RCC 7860 (cell line): ENCODE data around the gene ZNF816.
A peak's percentile ranks its signal among the peaks of the same experiment; 100 is the strongest.
"Not testable (repeated sequence)": the region's sequence is repeated elsewhere in the genome, so short reads cannot be mapped to it uniquely, and the experiment has no call there.

Experiments
- DNase-seq: peaks from one replicate; pipeline ENCODE4 v3.0.0-alpha.2; 2015; ENCODE audit warnings: low spot score
- FAIRE-seq: peaks from 2 replicates; lab custom pipeline; 2012; peaks lifted over from hg19 to GRCh38; lab: Jason Lieb, UNC

ZNF816 gene

DNA sequence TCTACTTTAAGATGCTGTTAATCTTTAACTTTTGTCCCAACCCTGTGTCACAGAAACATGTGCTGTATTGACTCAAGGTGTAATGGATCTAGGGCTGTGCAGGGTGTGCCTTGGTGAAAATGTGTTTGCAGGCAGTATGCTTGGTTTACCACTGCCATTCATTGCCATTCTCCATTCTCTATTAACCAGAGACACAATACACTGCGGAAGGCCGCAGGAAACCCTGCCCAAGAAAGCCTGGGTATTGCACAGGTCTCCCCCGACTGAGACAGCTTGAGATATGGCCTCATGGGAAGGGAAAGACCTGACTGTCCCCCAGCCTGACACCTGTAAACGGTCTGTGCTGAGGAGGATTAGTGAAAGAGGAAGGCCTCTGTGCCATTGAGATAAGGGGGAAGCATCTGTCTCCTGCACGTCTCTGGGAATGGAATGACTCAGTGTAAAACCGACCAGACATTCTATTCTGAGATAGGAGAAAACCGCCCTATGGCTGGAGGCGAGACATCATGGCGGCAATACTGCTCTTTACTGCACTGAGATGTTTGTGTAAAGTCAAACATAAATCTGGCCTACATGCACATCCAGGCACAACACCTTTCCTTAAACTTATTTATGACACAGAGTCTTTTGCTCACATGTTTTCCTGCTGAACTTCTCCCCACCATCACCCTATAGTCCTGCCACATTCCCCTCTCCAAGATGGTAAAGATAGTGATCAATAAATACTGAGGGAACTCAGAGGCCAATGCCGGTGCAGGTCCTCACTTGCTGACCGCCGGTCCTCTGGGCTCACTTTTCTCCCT, 26.3 kb downstream of the ZNF816 start:
- DNase-seq (peak; percentile 51), FAIRE-seq (peak; percentile 53)

DNA sequence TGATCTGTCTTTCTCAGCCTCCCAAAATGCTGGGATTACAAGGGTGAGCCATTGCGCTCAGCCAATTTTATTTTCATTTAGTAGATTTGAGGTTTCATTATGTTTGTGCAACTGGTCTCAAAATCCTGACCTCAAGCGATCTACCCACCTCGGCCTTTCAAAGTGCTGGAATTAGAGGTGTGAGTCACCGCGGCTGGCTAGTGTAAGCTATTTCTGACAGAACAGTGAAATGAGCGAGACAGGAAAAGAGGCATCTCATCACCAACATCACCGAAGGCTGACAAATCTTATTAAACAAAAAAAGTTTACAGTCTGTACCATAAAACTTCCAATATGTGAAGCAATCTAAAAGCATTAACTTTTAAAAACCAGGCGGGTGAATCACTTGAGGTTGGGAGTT, 27.2 kb downstream of the ZNF816 start:
- FAIRE-seq (peak; percentile 90), DNase-seq (peak; percentile 84)

DNA sequence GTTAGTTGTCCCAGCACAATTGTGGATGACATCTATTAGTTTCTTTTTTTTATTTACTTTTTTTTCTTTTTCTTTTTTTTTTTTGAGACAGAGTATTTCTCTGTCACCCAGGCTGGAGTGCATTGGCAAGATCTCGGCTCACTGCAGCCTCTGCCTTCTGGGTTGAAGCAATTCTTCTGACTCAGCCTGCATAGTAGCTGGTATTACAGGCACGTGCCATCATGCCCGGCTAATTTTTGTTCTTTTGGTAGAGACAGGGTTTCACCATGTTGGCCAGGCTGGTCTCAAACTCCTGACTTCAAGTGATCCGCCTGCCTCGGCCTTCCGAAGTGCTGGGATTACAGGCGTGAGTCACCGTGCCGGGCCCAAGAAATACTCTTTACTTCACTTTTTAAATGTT, 38.0 kb downstream of the ZNF816 start:
- not testable (repeated sequence) for FAIRE-seq, DNase-seq

DNA sequence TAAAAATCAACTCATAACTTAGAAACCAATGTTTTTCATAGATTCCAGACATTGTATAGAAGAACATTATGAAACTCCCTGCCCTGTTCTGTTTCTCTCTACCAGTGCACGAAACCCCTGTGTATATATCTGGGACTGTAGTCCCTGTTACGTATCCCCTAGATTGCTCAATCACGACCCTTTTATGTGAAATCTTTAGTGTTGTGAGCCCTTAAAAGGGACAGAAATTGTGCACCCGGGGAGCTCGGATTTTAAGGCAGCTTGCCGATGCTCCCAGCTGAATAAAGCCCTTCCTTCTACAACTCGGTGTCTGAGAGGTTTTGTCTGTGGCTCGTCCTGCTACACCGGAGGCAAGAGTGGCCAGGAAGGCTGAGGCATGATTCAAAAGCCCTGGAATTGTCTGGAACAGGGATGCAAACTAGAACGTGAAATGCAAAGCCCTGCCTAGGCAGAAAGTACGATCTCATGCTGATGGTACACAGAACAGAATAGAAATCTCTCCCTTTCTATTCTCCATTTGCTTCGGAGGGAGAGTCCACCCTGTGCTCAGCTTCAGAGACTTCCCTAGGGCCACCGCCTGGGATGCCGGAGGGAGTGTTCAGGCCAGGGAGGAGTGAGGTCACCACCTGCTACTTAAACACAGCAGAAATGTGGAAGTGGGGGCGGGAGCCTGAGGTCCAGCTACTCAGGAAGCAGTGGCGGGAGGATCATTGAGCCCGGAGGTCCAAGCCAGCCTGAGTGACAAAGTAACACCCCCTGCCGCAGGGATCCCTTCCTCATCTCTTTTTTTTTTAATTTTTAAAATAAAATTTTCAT, 38.7 kb downstream of the ZNF816 start:
- DNase-seq (peak; percentile 24), FAIRE-seq (no peak)

DNA sequence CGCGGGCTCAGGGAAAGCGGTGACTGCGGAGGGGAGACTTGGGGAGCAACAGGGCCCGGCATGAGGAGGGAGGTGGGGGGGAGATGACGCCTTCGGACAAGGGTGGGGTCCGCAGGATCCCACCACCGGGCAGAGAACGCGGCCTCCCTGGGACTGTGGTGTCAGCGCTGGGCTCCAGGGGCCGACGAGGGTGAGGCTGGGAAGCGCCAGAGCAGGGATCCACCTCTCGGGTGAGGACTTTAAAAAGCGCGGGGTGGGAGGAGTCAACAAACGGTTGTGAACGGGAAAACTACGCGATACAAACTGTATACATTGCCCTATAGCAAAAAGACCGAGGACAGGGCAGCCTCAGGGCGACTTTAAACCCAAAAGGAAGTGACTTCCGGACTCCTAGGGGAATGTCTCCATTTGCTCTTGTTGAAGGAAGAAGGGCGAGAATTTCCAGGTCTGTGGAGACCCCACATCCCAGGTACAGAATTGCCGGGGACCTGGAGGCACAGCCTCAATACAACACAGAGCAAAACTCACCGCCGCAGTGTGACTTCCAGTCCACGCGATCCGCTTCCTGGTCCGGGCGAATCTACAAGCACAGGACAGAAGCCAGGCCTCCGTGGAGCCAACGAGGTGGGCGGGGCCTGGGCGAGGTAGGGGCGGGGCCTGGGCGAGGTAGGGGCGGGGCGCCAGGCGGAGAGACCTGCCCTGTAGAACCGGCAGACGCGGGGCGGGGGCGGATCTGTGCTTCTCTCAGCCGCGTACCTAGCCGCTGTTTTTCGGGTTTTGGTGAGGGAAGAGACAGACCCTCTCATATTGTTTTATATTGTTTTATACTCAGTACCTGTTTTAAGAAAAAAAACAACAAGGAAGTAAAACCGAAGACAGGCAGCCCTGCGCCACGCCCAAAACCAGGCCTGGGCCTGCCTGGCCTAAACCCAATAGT, 39.6 kb downstream of the ZNF816 start, which contains the start of gene ZNF888:
TSS of gene ZNF888 (minus strand) at position 588 of the 937 bp plus-strand sequence. CDS start 5,555 bp downstream, outside the sequence.
- peak; percentile 65 for DNase-seq
- FAIRE-seq, result no peak

DNA sequence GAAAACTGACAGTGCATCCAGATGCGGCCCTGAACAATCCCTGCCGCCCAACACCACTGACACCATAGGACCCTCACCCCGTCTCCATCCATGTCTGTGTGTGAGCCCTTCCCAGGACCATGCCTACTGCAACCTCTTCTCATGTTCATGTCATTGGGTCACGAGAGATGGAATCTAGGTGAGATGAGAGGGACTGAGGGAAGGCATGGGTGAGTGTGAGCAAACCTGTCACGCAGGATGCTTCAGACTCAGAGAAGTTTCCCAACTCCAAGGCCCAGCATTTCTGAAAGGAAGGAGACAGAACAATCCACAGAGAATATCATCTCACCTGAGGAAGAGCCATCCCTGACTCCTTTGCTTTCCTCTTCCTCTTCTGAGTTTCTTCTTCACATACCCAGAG, 45.1 kb downstream of the ZNF816 start:
- no peak for DNase-seq
- no peak for FAIRE-seq

DNA sequence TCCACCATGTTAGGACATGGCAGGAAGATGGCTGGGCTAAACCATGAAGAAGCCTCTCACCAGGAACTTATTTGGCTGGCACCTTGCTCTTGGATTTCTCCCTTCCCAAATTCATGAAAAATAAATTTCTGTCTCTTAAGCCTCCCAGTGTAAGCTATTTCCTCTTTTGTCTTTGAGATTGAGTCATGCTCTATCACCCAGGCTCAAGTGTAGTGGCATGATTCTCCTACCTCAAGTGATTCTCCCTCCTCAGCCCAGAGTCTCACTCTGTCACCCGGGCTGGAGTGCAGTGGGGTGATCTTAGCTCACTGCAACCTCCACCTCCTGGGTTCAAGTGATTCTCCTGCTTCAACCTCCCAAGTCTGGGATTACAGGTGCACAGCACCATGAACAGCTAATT, 52.0 kb downstream of the ZNF816 start:
- FAIRE-seq (no peak), DNase-seq (no peak)

DNA sequence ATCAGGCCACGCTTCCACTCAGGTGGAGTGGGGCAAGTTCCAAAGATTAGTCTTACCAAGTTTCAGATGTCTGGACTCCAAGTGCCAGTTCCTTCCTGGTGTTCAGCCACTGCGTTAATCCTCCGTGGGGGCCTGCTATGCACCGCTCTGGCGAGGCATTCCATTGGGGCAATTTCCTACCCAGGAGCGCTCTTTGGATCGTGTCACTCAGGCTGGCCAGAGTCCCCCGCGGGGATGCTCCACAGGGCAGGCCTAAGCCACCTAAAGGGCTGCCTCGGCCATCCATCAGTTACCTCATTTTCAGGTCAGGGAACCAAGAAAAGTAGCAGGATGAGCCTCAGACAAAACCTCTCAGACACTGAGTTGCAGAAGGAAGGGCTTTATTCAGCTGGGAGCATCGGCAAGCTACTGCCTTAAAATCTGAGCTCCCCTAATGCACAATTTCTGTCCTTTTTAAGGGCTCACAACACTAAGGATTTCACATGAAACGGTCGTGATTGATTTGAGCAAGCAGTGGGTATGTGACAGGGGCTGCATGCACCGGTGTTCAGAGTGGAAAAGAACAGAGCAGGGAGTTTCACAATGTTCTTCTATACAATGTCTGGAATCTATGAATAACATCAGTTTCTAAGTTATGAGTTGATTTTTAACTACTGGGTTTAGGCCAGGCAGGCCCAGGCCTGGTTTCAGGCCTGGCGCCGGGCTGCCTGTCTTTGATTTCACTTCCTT, 58.5 kb downstream of the ZNF816 start:
- FAIRE-seq, DNase-seq: not testable (repeated sequence)

DNA sequence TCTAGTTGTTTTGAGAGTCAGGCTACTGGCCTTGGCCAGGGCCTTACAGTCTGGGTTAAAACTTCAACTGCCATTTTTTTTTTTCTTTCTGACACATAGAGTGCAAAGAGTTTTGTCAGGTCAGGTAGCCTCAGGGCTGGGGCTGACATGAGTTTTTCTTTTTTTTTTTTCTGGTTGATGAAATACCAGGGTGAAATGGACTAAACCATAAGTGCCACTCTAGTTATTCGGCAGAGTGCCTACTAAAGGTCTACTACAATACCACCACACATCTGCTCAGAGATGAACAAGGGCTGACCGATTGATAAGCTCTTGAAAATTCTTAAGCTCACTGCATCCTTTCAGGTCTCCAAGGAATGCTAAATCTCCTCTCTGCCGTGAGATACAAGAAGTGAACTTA, 60.8 kb downstream of the ZNF816 start:
- FAIRE-seq, result no peak
- no peak for DNase-seq
